Effector CD4-positive, alpha-beta T cell (primary cell): ENCODE measurements around the gene RRP7A.
"Not testable (repeated sequence)": the region's sequence is repeated elsewhere in the genome, so short reads cannot be mapped to it uniquely, and the experiment has no call there.

Source experiments
- DNase-seq: peaks from one replicate; pipeline ENCODE4 v3.0.0-alpha.2; 2020
- total RNA-seq: gene quantifications from one replicate; lab custom pipeline; 2026; lab: John Stamatoyannopoulos, UW

The RRP7A gene
- 106 reads per million, percentile 84 among the genes with 10 or more reads in this experiment for total RNA-seq

GRCh38 chr22:42519525-42520401 is at the start of gene RRP7A:
TSS of gene RRP7A (minus strand) at chr22:42519796. CDS start at chr22:42519786, 10 bp downstream.
- DNase-seq: peak; percentile 80

DNA sequence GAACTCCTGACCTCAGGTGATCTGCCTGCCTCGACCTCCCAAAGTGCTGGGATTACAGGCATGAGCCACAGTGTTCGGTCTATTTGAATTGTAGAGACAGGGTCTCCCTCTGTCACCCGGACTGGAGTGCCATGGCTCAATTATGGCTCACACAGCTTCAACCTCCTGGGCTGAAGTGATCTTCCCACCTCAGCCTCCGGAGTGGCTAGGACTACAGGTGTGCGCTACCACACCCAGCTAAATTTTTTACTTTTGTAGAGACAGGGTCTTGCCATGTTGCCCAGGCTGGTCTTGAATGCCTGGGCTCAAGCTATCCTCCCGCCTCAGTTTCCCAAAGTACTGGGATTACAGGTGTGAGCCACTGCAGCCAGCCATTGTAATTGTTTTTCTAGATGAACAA is 48.4 kb upstream of the RRP7A start:
- DNase-seq: not testable (repeated sequence)

DNA sequence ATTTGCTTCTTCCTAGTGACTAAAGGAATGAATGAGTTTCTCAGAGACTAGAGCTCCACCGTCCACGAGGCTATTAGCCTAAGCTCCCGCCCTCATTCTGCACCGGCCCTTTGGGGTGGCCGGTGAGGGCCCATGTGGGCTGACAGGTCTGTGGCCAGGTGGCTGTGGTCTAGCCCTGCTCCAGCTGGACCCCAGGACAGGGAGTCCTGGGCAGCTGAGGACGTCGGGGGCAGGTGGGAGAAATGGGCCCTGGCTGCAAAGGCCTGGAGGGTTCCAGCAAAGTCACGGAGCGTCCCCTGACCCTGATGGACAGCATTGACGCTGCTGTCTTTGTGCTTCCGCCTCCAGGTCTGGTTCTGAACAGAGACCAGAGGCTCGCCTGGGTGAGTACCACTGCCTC is 46.4 kb upstream of the RRP7A start:
- no peak for DNase-seq

- no peak for DNase-seq
Measured at GRCh38 chr22:42564699-42565098, 45.1 kb upstream of the RRP7A start.

DNA sequence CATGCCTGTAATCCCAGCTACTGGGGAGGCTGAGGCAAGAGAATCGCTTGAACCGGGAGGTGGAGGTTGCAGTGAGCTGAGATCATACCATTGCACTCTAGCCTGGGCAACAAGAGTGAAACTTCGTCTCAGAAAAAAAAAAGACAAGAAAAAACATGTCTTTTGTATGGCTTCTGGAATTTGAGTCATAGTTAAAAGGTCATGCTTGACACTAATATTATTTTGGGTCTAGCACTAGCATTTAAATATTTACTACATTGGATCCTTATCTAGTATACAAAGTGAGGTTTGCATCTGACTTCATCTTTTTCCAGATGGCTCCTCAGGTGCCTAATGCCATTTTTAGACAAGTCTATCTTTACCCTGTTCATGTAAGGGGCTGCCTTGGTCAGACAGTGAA is 44.3 kb upstream of the RRP7A start:
- not testable (repeated sequence) for DNase-seq

DNA sequence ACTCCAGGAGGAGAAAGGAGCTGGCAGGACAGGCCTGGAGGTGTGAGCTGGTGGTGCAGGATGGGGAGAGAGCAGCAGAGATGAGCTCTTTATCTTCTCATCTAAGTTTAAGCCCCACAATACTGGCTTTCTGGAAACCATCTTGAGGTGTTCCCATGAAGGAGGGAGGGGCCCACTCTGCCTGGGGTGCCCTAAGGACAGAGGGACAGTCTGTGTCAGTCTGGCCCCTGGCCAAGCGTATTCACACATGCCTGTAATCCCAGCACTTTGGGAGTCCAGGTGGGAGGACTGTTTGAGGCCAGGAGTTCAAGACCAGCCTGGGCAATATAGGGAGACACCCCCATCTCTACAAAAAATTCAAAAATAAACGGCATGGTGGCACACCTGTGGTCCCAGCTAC is 43.1 kb upstream of the RRP7A start:
- no peak for DNase-seq

- DNase-seq: no peak
Measured at GRCh38 chr22:42562279-42562678, 42.7 kb upstream of the RRP7A start.

DNA sequence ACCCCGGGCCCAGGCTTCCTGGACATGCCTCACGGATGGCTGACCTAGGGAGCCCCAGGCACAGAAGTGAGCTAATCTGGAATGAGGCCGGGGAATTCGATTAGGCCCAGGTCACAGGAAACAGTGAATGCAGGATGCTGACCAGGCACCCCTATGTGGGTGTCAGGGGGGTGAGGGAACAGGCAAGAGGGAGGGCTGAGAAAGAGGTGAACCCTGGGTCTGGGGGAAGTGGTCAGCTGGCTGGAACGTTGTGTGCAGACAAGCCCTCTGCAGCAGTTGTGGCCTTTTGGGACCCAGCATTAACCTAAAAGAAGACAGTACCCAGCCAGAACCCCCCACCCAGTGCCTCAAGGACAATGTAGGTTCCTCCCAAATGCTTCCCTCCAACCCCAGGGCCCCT is 42.3 kb upstream of the RRP7A start:
- DNase-seq: no peak

- DNase-seq: no peak
Measured at GRCh38 chr22:42560781-42561180, 41.2 kb upstream of the RRP7A start.

DNA sequence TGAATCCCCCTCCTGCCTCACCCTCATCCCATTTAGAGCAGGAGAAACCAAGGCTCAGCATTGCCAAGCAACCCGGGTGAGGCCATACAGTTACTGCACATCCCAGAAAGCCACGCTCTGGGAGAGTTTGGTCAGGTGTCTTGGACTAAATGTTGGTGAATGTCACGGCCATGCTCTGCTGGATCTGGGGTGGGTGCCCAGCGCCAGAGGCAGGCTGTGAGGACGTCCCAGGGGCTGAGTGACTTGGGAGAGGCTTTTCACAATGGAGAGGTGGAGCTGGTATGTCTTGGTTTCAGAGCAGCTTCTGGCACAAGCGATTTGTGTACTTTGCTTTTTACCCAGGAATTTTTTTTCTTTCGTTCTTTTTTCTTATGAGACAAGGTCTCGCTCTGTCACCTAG is 40.8 kb upstream of the RRP7A start:
- DNase-seq: no peak

GRCh38 chr22:42553475-42554361 is 34.1 kb upstream of the RRP7A start, which contains the start of gene SERHL2:
TSS of gene SERHL2 (plus strand) at chr22:42553956. CDS start at chr22:42554021, 65 bp downstream.
- DNase-seq: peak; percentile 74

DNA sequence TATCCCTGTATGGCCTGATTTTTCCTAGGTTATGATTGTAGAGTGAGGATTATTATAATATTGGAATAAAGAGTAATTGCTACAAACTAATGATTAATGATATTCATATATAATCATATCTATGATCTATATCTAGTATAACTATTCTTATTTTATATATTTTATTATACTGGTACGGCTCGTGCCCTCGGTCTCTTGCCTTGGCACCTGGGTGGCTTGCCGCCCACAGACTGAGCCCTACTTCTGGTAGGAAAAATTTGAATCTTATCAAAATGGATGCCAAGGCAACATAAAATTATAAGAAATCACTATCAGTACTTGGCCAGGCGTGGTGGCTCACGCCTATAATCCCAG is 32.7 kb upstream of the RRP7A start:
- DNase-seq: not testable (repeated sequence)

DNA sequence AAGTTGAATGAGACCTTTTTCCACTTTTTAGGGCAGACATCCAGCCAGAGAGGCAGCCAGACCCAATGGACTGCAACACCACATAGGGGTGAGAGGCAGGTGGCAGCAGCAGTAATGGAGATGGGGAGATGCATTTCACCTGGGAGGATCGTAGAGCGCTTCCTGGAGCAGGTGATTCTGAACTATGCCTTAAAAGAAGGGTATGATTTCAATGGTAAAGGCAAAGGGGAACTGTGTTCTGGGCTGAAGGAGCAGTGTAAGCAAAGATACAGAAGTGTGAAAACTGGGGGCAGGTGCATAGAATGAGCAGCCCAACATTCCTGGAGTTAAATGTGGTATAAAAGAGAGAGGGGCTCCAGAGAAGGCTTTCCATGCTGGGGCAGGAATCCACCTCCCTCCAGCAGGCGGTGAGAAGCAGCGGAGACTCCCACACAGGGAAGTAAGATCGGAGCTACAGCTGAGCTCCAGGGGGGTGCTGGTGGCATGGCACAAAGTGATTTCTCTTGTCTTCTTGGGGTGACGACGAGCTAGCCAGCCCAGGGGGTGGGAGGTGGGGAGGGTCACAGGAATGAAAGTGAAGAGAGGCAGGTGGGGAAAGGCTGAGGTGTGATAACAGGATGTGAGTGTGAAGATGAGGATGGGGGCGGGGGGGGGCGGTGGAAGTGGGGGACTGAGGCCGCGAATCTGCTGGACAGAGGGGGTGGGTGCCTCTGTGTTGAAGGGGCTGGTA is 29.9 kb upstream of the RRP7A start:
- no peak for DNase-seq

- DNase-seq: no peak
Measured at GRCh38 chr22:42548597-42549330, 29.2 kb upstream of the RRP7A start.

DNA sequence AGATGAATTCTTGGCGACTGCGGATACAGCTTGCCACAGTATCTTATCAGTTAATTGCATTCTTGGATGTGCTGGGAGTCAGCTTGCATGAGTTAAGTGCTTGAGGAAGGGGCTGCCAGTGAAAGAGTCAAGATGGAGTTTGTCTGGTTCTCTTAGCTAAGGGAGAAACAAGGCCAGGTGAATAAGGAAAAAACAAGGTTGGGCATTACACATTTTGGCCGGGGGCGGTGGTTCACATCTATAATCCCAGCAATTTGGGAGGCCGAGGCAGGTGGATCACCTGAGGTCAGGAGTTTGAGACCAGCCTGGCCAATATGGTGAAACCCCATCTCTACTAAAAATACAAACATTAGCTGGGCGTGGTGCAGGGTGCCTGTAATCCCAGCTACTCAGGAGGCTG is 28.5 kb upstream of the RRP7A start:
- DNase-seq: not testable (repeated sequence)

DNA sequence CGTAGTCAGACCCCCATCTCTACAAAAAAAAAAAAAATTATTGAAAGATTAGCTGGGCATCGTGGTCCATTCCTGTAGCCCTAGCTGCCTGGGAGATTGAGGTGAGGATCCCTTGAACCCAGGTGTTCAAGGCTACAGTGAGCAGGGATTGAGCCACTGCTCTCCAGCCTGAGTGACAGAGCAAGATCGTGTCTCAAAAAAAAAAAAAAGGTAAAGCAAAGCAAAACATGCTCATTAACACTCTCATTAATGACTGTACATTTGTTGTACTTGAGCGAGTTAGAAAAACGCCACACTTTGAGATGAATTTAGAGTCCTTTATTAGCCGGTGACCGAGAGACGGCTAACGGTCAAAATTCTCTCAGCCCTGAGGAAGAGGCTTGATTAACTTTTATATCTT is 28.0 kb upstream of the RRP7A start:
- DNase-seq: no peak

DNA sequence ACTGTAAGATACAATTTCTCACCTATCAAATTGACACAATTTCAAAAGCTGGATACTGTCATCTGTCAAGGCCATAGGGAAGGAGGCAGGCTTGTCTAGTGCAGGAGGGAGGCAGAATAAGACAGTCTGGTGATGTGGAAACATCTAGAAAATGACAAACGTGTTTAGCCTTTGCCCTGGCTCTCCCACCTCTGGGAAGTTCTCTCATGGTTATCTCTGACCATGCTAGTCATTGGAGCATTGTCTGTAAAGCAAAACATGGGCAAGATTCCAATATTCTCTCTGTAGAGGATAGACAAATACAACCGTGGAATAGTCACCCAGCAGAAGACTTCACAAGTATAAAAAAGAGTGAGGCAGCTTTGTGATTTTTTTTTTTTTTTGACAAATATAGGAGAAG is 25.1 kb upstream of the RRP7A start:
- no peak for DNase-seq

DNA sequence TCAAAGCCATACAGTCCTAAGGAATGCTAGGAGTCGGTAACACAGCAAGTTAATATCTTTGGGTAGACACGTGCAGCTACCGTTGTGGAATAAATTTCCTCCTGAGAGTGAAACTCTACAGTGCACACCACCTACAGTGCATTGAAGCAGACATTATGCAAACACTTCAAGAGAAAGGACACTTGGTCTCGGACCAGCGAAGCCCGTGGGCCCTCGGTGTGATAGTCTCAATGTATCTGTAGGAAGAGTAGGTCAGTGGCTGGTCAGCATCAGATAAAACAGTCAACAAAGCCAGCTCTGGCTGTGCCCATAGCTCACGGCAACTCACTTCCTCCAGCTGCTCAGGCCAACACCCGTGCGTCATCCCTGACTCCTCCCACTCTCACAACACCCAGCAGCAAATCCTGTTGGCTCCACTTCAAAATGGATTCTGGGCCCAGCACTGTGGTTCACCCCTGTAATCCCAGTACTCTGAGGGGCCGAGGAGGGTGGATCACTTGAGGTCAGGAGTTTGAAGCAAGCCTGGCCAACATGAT is 19.7 kb upstream of the RRP7A start:
- not testable (repeated sequence) for DNase-seq

DNA sequence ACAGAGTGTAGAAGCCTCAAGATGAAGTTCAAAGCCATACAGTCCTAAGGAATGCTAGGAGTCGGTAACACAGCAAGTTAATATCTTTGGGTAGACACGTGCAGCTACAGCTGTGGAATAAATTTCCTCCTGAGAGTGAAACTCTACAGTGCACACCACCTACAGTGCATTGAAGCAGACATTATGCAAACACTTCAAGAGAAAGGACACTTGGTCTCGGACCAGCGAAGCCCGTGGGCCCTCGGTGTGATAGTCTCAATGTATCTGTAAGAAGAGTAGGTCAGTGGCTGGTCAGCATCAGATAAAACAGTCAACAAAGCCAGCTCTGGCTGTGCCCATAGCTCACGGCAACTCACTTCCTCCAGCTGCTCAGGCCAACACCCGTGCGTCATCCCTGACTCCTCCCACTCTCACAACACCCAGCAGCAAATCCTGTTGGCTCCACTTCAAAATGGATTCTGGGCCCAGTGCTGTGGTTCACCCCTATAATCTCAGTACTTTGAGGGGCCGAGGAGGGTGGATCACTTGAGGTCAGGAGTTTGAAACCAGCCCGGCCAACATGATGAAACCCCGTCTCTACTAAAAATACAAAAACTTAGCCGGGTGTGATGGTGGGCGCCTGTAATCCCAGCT is 17.7 kb upstream of the RRP7A start:
- DNase-seq: not testable (repeated sequence)

DNA sequence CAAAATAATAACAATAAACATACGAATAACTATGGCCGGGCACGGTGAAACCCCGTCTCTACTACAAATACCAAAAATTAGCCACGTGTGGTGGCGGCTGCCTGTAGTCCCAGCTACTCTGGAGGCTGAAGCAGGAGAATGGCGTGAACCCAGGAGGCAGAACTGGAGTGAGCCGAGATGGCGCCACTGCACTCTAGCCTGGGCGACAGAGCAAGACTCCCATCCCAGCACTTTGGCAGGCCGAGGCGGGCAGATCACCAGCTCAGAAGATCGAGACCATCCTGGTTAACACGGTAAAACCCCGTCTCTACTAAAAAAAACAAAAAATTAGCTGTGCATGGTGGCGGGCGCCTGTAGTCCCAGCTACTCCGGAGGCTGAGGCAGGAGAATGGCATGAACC is 17.0 kb upstream of the RRP7A start:
- DNase-seq: not testable (repeated sequence)

- DNase-seq: no peak
Measured at GRCh38 chr22:42536166-42536565, 16.6 kb upstream of the RRP7A start.
